EH (cell line): Measurements from ENCODE around the gene SHCBP1L.

Experiments
- DNase-seq: peaks from one replicate; pipeline ENCODE4 v3.0.0-alpha.2; 2015; ENCODE audit warnings: low read depth

The SHCBP1L gene

GRCh38 chr1:182952677-182953444, at the start of gene SHCBP1L:
Gene SHCBP1L, minus strand, starts transcription at chr1:182953166. Its CDS starts 33 bp downstream, at chr1:182953133.
- no peak for DNase-seq

DNA sequence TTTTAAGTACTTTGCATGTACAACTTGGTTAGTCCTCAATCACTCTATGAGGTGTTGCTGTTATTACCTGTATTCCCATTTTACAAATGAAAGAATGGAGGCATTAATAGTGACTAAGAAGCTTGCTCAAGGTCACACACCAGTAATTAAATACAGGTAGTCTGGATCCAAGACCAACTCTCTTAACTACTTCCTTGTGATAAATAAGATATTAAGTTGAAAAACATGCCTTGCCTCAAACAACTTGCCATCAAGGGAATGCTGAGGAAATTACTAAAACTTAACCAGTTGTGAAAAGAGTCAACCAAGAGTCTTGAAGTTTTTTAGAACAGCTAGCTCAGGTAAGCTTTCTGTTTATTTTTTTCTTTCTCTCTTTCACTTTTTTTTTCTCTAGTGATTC, 49.3 kb upstream of the SHCBP1L start:
- no peak for DNase-seq

DNA sequence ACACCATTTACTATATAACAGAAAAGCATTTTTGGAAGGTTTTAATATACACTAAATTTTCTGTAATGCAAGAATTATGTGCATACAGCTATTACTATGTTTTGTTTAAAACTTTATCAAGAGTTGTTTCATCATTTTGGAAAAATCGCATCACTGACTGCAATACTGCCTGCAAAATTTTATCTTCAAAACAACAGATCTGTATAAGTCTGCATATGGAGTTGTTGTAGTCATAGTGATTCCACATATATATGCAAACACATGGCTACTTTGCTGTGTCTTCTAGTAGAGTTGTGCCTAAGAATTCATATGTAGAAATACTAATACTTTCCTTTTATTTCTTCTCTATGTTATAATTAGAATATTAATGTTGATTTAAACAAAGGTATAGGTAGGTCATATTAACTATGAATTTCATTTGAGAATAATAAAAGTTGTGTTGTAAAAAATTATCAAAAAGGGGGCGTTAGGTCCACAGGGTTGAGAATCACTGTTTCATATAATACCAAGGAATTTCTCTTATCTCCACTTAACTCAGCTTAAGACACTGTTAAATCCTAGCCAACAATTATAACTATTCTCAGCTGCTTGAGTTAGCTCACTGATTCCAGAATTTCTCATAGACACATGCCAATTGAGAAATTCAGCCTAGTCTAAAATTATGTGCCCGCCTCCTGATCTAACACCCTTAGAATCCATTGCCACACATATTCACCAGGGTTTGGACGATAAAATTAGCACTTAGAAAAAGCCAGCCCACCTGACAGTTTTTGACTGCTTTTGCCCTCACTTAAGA, 47.4 kb upstream of the SHCBP1L start:
- DNase-seq: no peak

DNA sequence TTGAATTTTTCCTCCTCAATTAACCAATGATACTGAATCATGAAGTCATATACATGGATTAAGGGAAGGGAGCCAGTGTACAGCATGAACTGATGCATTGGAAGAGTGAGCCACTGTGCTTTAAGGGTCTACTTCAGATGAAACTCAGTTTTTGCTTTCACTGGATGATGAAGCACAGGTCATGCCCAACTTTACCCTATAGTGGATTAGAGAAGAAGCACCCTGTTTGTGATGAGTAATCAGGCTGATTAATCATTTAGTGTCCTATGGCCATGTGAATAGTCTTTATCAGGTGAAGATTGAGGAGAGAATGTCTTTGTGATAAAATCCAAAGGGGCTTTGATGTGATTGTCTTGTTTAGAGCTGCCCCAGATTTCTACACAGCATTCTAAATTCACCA, 45.5 kb upstream of the SHCBP1L start:
- no peak for DNase-seq

DNA sequence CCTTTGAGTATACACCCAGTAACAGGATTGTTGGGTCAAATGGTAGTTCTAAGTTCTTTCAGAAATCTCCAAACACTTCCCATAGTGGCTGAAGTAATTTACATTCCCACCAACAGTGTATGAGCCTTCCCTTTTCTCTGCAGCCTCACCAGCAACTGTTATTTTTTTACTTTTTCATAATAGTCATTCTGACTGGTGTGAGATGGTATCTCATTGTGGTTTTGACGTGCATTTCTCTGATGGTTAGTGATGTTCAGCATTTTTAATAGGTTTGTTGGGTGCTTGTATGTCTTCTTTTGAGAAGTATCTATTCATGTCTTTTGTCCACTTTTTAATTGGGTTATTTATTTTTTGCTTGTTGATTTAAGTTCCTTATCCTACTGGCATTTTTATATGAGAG, 43.9 kb upstream of the SHCBP1L start:
- peak; percentile 83 for DNase-seq

- no peak for DNase-seq
Measured at GRCh38 chr1:182995894-182996293, 42.9 kb upstream of the SHCBP1L start.

- DNase-seq: no peak
Measured at GRCh38 chr1:182993746-182994145, 40.8 kb upstream of the SHCBP1L start.

GRCh38 chr1:182990413-182991144, 37.6 kb upstream of the SHCBP1L start:
- peak; percentile 54 for DNase-seq

DNA sequence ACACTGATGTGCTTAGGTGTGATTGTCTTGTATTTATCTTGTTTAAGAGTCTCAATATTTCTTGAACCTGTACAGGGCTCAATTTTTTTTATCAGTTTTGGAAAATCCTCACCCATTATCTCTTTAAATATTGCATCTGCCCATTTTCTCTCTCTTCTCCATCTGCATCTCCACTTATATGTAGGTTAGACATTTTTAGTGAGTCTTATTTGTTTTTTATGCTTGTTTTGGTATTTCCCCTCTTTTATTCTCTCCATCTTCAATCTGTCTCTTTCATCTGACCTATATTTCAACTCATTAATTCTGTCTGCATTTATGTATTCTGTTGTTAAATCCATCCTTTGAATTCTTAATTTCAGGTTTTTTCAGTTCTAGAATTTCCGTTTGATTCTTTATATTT, 32.9 kb upstream of the SHCBP1L start:
- DNase-seq: no peak

GRCh38 chr1:182984621-182985020, 31.7 kb upstream of the SHCBP1L start:
- peak; percentile 9 for DNase-seq

- DNase-seq: no peak
Measured at GRCh38 chr1:182984138-182984537, 31.2 kb upstream of the SHCBP1L start.

- no peak for DNase-seq
Measured at GRCh38 chr1:182978151-182978853, 25.3 kb upstream of the SHCBP1L start.

DNA sequence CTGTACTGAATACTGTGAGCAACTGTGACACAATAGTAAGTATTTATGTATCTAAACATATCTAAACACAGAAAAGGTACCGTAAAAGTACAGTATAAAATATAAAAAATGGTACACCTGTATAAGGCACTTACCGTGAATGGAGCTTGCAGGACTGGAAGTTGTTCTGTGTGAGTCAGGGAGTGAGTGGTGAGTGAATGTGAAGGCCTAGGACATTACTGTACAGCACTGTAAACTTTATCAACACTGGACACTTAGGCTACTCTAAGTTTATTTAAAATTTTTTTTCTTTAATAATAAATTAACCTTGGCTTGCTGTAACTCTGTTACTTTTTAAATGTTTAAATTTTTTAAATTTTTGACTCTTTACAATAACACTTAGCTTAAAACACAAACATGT, 24.5 kb upstream of the SHCBP1L start:
- DNase-seq: peak; percentile 20

- peak; percentile 49 for DNase-seq
Measured at GRCh38 chr1:182974506-182975191, 21.7 kb upstream of the SHCBP1L start.

DNA sequence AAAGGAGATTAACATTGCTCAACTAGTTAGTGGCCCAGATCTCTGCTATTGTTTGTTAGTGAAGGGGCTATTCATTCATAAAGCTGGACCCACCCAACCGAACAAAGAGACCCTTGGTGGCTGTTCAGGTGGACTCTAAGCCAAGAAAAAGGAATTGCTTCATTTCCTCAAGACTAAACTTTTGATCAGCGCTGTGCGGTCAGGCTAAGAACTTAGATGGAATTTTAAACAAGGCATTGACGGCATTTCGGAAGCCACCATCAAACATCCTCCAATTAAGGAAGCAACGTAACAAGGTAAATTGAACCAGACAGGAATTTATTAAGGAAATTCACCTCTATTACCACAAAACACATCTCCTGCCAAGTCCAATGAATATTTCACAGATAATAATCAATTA, 19.9 kb upstream of the SHCBP1L start:
- DNase-seq: no peak

- no peak for DNase-seq
Measured at GRCh38 chr1:182972231-182972630, 19.3 kb upstream of the SHCBP1L start.

DNA sequence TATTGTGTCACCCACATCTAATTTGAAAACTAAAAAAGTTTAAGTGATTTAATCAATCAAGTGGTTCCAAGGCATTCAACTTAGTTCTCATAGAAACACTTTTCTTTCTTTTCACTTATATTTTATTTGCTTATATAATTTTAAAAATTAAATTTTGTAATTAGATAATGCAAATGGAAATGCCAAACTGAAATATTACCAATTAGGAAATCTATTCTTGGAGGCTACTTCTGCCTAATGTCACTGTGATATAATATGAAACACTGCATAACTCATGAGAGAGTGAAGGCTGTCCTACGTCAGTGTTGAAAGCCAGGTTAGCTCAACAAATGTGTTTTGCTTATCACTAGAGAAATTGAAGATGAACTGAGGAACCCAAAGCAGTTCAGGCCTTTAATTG, 18.3 kb upstream of the SHCBP1L start:
- no peak for DNase-seq

GRCh38 chr1:182968836-182969734, 16.1 kb upstream of the SHCBP1L start:
- DNase-seq: no peak

- peak; percentile 27 for DNase-seq
Measured at GRCh38 chr1:182968151-182968741, 15.3 kb upstream of the SHCBP1L start.

- no peak for DNase-seq
Measured at GRCh38 chr1:182965861-182966260, 12.9 kb upstream of the SHCBP1L start.
